ENCODE data around the gene C2orf49.

Gene C2orf49

GRCh38 chr2:105335469-105335868 lies 1.9 kb upstream of the C2orf49 start:
- Histone ChIP-seq H3K79me2 (peaks cover 11% of the 10 kb centered on the region), H3K27me3 (ENCODE audit: control insufficient read depth, insufficient read depth, low read length) (no peaks in the 10 kb centered on the region), H3K27ac (no peak overlapping the region), H3K4me1 (peaks cover 10% of the 10 kb centered on the region), H3K9ac (no peak overlapping the region), H3K36me3 (ENCODE audit: control insufficient read depth, insufficient read depth, low read length) (no peaks in the 10 kb centered on the region), H2AFZ (no peak overlapping the region), H3K4me2 (ENCODE audit: low read length) (no peak overlapping the region), H3K9me3 (ENCODE audit: control insufficient read depth, low read length) (no peaks in the 10 kb centered on the region), H3K4me3 (ENCODE audit: low read depth, low read length) (no peak overlapping the region)
- TF ChIP-seq CTCF (IDR thresholded peaks at IDR 0.05), result no peak

GRCh38 chr2:105336786-105337121 lies 586 bp upstream of the C2orf49 start:
- Histone ChIP-seq H3K4me2 (ENCODE audit: low read length) (peak overlapping the region; percentile 93), H3K27ac (peak overlapping the region; percentile 98), H3K36me3 (ENCODE audit: control insufficient read depth, insufficient read depth, low read length) (no peaks in the 10 kb centered on the region), H3K79me2 (peaks cover 7% of the 10 kb centered on the region), H2AFZ (peak overlapping the region; percentile 100), H3K27me3 (ENCODE audit: control insufficient read depth, insufficient read depth, low read length) (no peaks in the 10 kb centered on the region), H3K9me3 (ENCODE audit: control insufficient read depth, low read length) (no peaks in the 10 kb centered on the region), H3K9ac (peak overlapping the region; percentile 61), H3K4me3 (ENCODE audit: low read depth, low read length) (peak overlapping the region; percentile 91), H3K4me1 (peaks cover 6% of the 10 kb centered on the region)
- no peak for TF ChIP-seq CTCF (IDR thresholded peaks at IDR 0.05)

- TF ChIP-seq CTCF (IDR thresholded peaks at IDR 0.05), result no peak
- Histone ChIP-seq H3K4me2 (ENCODE audit: low read length) (peak overlapping the region; percentile 88), H2AFZ (peak overlapping the region; percentile 100), H3K27me3 (ENCODE audit: control insufficient read depth, insufficient read depth, low read length) (no peaks in the 10 kb centered on the region), H3K4me1 (peaks cover 6% of the 10 kb centered on the region), H3K9me3 (ENCODE audit: control insufficient read depth, low read length) (no peaks in the 10 kb centered on the region), H3K79me2 (peaks cover 7% of the 10 kb centered on the region), H3K4me3 (ENCODE audit: low read depth, low read length) (peak overlapping the region; percentile 91), H3K36me3 (ENCODE audit: control insufficient read depth, insufficient read depth, low read length) (no peaks in the 10 kb centered on the region), H3K9ac (peak overlapping the region; percentile 4), H3K27ac (peak overlapping the region; percentile 98)
Observed at GRCh38 chr2:105338020-105338385, 663 bp downstream of the C2orf49 start.

GRCh38 chr2:105339414-105339813 lies 2.1 kb downstream of the C2orf49 start:
- Histone ChIP-seq H3K4me3 (ENCODE audit: low read depth, low read length) (no peak overlapping the region), H3K27ac (no peak overlapping the region), H3K9ac (no peak overlapping the region), H3K27me3 (ENCODE audit: control insufficient read depth, insufficient read depth, low read length) (no peaks in the 10 kb centered on the region), H3K4me2 (ENCODE audit: low read length) (no peak overlapping the region), H2AFZ (no peak overlapping the region), H3K79me2 (peaks cover 7% of the 10 kb centered on the region), H3K9me3 (ENCODE audit: control insufficient read depth, low read length) (no peaks in the 10 kb centered on the region), H3K36me3 (ENCODE audit: control insufficient read depth, insufficient read depth, low read length) (no peaks in the 10 kb centered on the region), H3K4me1 (peaks cover 6% of the 10 kb centered on the region)
- no peak for TF ChIP-seq CTCF (IDR thresholded peaks at IDR 0.05)

GRCh38 chr2:105344704-105345345 lies 7.5 kb downstream of the C2orf49 start:
- Histone ChIP-seq H3K79me2 (no peaks in the 10 kb centered on the region), H3K4me2 (ENCODE audit: low read length) (no peak overlapping the region), H3K27ac (no peak overlapping the region), H3K36me3 (ENCODE audit: control insufficient read depth, insufficient read depth, low read length) (no peaks in the 10 kb centered on the region), H2AFZ (no peak overlapping the region), H3K4me3 (ENCODE audit: low read depth, low read length) (no peak overlapping the region), H3K4me1 (no peaks in the 10 kb centered on the region), H3K9ac (no peak overlapping the region), H3K27me3 (ENCODE audit: control insufficient read depth, insufficient read depth, low read length) (no peaks in the 10 kb centered on the region), H3K9me3 (ENCODE audit: control insufficient read depth, low read length) (no peaks in the 10 kb centered on the region)
- TF ChIP-seq CTCF (IDR thresholded peaks at IDR 0.05), result peak; percentile 35

Measured in parathyroid adenoma (tissue), 2 donors.